ENCODE measurements around the gene PEAR1. TPM values are rescaled to one million over a fixed set of nuclear protein-coding genes. Genes with fewer than 3 reads are reported as not detected.

PEAR1 gene
- total RNA-seq, 1 experiment from 2014 or later, result 0.18 TPM

- Mint-ChIP-seq H3K36me3 (ENCODE audit: insufficient read depth, unreplicated experiment) (no peaks in the 10 kb centered on the region), H3K27me3 (ENCODE audit: insufficient read depth, unreplicated experiment) (peaks cover 12% of the 10 kb centered on the region), H3K9me3 (ENCODE audit: unreplicated experiment) (no peaks in the 10 kb centered on the region), H3K4me1 (ENCODE audit: low read depth, unreplicated experiment) (peaks cover 23% of the 10 kb centered on the region), H3K4me3 (ENCODE audit: unreplicated experiment) (peak overlapping the region; percentile 59), H3K27ac (ENCODE audit: unreplicated experiment) (no peak overlapping the region)
- no peak overlapping the region; the same call in 1 of the 2 replicates for H3K4me3 ChIP-seq (ENCODE audit: low read depth, low read length)
- BruUV-seq (replicated peaks), result no TSS peak
- intact Hi-C loops (cut with micrococcal nuclease; ENCODE audit: unreplicated experiment), result loop anchor here (1.0 kb wide), 2 partner anchors 30 to 35 kb away; no protein-coding TSS in a partner anchor
- H3K9me3 ChIP-seq, result no peaks in the 10 kb centered on the region
- H3K36me3 ChIP-seq (ENCODE audit: control insufficient read depth, insufficient read depth, low read length), result no peaks in the 10 kb centered on the region
- ChIA-PET POLR2A (interaction anchor here (0.6 kb wide), 1 partner anchor 1279 kb away, joined by 3 read pairs; no protein-coding TSS in a partner anchor), CTCF (interaction anchor here (0.6 to 3.0 kb wide), 10 partner anchors 16 to 407 kb away, joined by 3 to 36 read pairs (median 5); no protein-coding TSS in a partner anchor)
- H3K4me1 ChIP-seq, result peaks cover 38% of the 10 kb centered on the region
- DNase-seq, result peak; percentile 91 to 95
- peak; percentile 83 to 89 for TF ChIP-seq CTCF (IDR thresholded peaks at IDR 0.05; ENCODE audit: insufficient read depth in 1 of 2, low read depth in 1 of 2, low read length in 1 of 2, severe bottlenecking in 1 of 2, unreplicated experiment in 1 of 2)
- no peaks in the 10 kb centered on the region for H3K27me3 ChIP-seq (replicated peaks; ENCODE audit: control insufficient read depth, insufficient read depth, low read length)
Measured at GRCh38 chr1:156892190-156893047, 1.1 kb upstream of the PEAR1 start.

- TF ChIP-seq CTCF (IDR thresholded peaks at IDR 0.05; ENCODE audit: insufficient read depth in 1 of 2, low read depth in 1 of 2, low read length in 1 of 2, severe bottlenecking in 1 of 2, unreplicated experiment in 1 of 2), result no peak
- Mint-ChIP-seq H3K9me3 (ENCODE audit: unreplicated experiment) (no peaks in the 10 kb centered on the region), H3K27me3 (ENCODE audit: insufficient read depth, unreplicated experiment) (peaks cover 8% of the 10 kb centered on the region), H3K27ac (ENCODE audit: unreplicated experiment) (no peak overlapping the region), H3K4me3 (ENCODE audit: unreplicated experiment) (no peak overlapping the region), H3K4me1 (ENCODE audit: low read depth, unreplicated experiment) (peaks cover 33% of the 10 kb centered on the region), H3K36me3 (ENCODE audit: insufficient read depth, unreplicated experiment) (no peaks in the 10 kb centered on the region)
- Histone ChIP-seq H3K27me3 (replicated peaks; ENCODE audit: control insufficient read depth, insufficient read depth, low read length) (no peaks in the 10 kb centered on the region), H3K36me3 (ENCODE audit: control insufficient read depth, insufficient read depth, low read length) (no peaks in the 10 kb centered on the region), H3K9me3 (no peaks in the 10 kb centered on the region), H3K4me1 (peaks cover 42% of the 10 kb centered on the region), H3K4me3 (ENCODE audit: low read depth, low read length) (no peak overlapping the region)
- no peak for DNase-seq
- no TSS peak for BruUV-seq (replicated peaks)
- intact Hi-C loops (cut with micrococcal nuclease; ENCODE audit: unreplicated experiment), result no loop called here
- ChIA-PET CTCF (no interaction called here), POLR2A (no interaction called here)
Measured at GRCh38 chr1:156894001-156894400, 483 bp downstream of the PEAR1 start.

GRCh38 chr1:156894711-156895454 lies 1.4 kb downstream of the PEAR1 start:
- no peaks in the 10 kb centered on the region for H3K9me3 ChIP-seq
- no peaks in the 10 kb centered on the region for H3K9me3 Mint-ChIP-seq (ENCODE audit: unreplicated experiment)
- intact Hi-C loops (cut with micrococcal nuclease; ENCODE audit: unreplicated experiment), result no loop called here
- no peak for TF ChIP-seq CTCF (IDR thresholded peaks at IDR 0.05; ENCODE audit: insufficient read depth in 1 of 2, low read depth in 1 of 2, low read length in 1 of 2, severe bottlenecking in 1 of 2, unreplicated experiment in 1 of 2)
- peaks cover 33% of the 10 kb centered on the region for H3K4me1 Mint-ChIP-seq (ENCODE audit: low read depth, unreplicated experiment)
- no TSS peak for BruUV-seq (replicated peaks)
- no peaks in the 10 kb centered on the region for H3K36me3 Mint-ChIP-seq (ENCODE audit: insufficient read depth, unreplicated experiment)
- H3K27me3 Mint-ChIP-seq (ENCODE audit: insufficient read depth, unreplicated experiment), result peaks cover 4% of the 10 kb centered on the region
- no peaks in the 10 kb centered on the region for H3K36me3 ChIP-seq (ENCODE audit: control insufficient read depth, insufficient read depth, low read length)
- no peak for DNase-seq
- no peak overlapping the region for H3K4me3 ChIP-seq (ENCODE audit: low read depth, low read length)
- no peaks in the 10 kb centered on the region for H3K27me3 ChIP-seq (replicated peaks; ENCODE audit: control insufficient read depth, insufficient read depth, low read length)
- H3K4me3 Mint-ChIP-seq (ENCODE audit: unreplicated experiment), result no peak overlapping the region
- peak overlapping the region; percentile 69 for H3K27ac Mint-ChIP-seq (ENCODE audit: unreplicated experiment)
- ChIA-PET POLR2A (no interaction called here), CTCF (interaction anchor here (0.5 to 1.0 kb wide), 3 partner anchors 29 to 35 kb away, joined by 3 to 4 read pairs (median 3); no protein-coding TSS in a partner anchor)
- peaks cover 42% of the 10 kb centered on the region for H3K4me1 ChIP-seq
